VCaP (cell line): ENCODE results near the gene TMEM39A.

Experiments
- H3K27ac ChIP-seq: fragments of 450-650 bp; 2 replicates; pipeline ENCODE4 v1.5.1; 2017
- CTCF ChIP-seq: fragments of 450-650 bp; conservative IDR thresholded peaks from 2 replicates; pipeline ENCODE4 v1.5.1; 2017; ENCODE audit warnings: mild to moderate bottlenecking, moderate library complexity

The TMEM39A gene

GRCh38 chr3:119433613-119434325 lies 29.6 kb downstream of the TMEM39A start:
- TF ChIP-seq CTCF: no peak
- H3K27ac ChIP-seq: no peak overlapping the region

DNA sequence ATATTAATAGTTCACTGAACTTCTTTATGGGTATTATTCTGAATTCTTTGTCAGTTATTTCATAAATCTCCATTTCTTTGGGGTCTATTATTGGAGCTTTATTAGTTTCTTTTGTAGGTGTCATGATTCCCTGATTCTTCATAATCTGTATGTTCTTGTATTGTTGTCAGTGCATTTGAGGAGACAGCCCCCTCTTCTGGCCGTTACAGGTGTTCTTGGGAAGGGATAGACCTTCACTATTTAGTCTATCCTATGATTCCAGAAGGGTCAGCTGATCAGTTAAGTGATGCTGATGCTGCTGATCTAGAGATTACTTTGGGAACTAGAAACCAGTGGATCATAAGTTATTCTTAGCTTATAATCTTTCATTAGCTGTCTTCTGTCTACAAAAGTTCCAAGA lies 34.9 kb downstream of the TMEM39A start:
- H3K27ac ChIP-seq: no peak overlapping the region
- no peak for TF ChIP-seq CTCF

GRCh38 chr3:119427669-119428068 lies 35.7 kb downstream of the TMEM39A start:
- no peak for TF ChIP-seq CTCF
- no peak overlapping the region for H3K27ac ChIP-seq

DNA sequence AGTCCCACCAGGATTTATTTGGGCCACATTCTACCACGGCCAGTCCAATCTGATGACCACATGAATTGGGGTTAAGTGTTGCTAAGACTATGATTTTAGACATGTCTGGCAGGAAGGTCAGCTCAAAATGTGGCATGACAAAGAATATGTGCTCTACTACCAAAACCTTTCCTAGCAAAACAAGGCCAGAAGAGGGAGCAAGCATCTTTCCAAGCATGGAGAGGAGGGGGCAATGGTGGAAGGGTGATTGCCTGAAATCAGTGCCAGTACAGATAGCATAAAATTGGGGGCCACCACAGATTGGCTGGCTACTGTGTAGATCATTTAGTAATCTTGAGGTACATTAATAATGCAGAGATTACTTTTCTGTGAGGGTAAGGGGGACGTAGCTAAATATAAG lies 43.2 kb downstream of the TMEM39A start:
- no peak overlapping the region for H3K27ac ChIP-seq
- TF ChIP-seq CTCF: peak; percentile 24

- H3K27ac ChIP-seq: no peak overlapping the region
- no peak for TF ChIP-seq CTCF
These were observed 44.8 kb downstream of the TMEM39A start for GRCh38 chr3:119418641-119419040.

DNA sequence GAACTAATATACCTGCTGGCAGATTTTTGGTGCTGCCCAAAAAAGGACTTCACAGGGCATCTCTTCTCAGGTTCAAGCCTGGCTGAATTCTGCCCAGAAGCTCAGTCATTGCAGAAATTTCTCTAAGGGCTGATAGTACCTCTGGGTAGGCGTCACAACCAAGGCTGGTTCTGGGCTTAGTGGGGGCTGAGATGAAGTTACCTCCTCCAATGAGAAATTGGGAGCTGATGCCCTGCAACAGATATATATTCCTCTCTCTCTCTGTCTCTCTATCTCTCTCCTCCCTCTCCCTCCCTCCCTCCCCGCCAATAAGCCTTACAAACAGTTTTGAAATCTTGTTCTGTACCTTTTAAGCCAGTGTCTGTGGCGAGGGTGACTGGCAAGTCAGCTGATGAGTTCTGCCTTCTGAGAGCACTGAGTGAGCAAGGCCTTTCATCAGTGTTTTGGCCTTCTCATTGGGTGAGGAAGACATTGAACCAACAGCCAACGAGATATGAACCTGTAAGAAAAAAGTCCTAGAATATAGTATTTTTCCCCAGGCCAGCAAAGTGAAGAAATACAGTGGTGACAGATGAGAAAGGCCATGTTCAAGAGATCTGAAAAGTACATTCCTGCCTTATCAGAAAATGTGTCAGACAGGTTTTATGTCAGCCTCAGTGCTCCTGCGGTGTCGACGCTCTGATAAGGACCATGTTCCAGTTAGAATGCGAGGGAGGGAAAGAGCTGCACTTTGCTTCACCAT lies 45.5 kb downstream of the TMEM39A start:
- no peak overlapping the region for H3K27ac ChIP-seq
- TF ChIP-seq CTCF: no peak

DNA sequence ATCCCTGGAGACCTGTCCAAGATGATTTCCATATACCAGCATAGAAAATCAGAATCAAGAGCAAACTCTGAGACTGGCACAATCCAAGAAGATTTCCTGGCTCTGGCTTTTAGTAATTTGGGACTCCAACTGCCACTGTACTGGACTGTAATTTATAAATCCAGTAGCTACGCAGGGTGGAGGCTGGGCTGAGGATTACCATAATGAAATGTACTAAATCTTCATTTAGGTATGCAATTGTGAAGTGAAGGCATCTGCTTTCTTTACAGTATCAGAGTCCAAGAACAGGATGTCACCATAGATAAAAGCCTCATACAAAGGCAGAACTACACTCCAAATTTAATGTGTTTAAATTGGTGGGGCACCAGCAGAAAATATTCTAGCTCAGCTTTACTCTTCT lies 46.5 kb downstream of the TMEM39A start:
- no peak overlapping the region for H3K27ac ChIP-seq
- no peak for TF ChIP-seq CTCF
